ENCODE measurements around the gene CAPNS1. TPM values are rescaled to one million over a fixed set of nuclear protein-coding genes. Genes with fewer than 3 reads are reported as not detected.
A peak's percentile ranks its signal among the peaks of the same experiment; 100 is the strongest.

The CAPNS1 gene
- total RNA-seq, 4 donors from 2014 or later: 153 to 179 (median 166) TPM

DNA sequence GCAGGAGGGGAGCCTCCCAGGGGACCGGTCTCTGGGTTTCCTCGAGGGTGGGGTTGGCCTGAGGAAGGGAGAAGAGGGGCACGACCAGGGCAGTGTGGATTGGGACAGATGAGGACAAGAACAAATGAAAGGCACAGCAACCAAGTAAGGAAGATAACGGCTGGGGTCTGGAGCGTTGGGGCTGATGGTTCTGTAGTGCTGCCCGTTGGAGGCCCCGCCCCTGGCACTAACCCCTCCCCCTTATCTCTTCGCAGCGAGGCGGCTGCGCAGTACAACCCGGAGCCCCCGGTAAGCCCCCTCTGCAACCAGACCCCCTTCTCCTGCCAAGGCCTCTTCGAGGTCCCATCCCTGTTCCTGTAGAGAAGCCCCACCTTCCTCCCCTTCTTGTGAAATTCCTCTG lies 2.2 kb downstream of the CAPNS1 start:
- H3K4me1 ChIP-seq: peaks cover 3 to 18% of the 10 kb centered on the region in 2 donors
- 94% methylated on average over 14 of the region's 14 CpGs for WGBS, 2 donors
- TF ChIP-seq POLR2A (IDR thresholded peaks at IDR 0.05): no peak
- TF ChIP-seq, protein P1, sequence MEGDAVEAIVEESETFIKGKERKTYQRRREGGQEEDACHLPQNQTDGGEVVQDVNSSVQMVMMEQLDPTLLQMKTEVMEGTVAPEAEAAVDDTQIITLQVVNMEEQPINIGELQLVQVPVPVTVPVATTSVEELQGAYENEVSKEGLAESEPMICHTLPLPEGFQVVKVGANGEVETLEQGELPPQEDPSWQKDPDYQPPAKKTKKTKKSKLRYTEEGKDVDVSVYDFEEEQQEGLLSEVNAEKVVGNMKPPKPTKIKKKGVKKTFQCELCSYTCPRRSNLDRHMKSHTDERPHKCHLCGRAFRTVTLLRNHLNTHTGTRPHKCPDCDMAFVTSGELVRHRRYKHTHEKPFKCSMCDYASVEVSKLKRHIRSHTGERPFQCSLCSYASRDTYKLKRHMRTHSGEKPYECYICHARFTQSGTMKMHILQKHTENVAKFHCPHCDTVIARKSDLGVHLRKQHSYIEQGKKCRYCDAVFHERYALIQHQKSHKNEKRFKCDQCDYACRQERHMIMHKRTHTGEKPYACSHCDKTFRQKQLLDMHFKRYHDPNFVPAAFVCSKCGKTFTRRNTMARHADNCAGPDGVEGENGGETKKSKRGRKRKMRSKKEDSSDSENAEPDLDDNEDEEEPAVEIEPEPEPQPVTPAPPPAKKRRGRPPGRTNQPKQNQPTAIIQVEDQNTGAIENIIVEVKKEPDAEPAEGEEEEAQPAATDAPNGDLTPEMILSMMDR (IDR thresholded peaks at IDR 0.05): no peak
- intact Hi-C loops (cut with DNase I): no loop called here
- peaks cover 37 to 42% of the 10 kb centered on the region in 2 donors for H3K36me3 ChIP-seq
- DNase-seq: no peak
- H3K27me3 ChIP-seq: no peaks in the 10 kb centered on the region
- no peak overlapping the region for H3K4me3 ChIP-seq (replicated peaks in 1 of 3)
- H3K9me3 ChIP-seq: no peaks in the 10 kb centered on the region
- H3K27ac ChIP-seq: no peak overlapping the region

DNA sequence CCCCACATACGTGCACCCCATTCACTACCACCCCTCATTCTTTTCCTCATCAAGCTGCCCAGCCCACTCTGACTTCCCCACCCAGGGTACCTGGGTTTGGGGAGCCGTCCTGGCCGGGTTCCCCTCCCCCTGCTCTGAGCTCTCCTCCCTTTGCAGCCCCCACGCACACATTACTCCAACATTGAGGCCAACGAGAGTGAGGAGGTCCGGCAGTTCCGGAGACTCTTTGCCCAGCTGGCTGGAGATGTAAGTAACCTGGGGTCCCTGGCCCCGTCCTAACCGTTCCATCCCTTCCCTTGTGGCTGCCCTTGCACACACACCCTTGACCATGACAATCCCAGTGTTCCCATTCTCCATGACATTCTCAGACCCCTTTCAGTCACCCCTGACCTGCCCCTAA lies 2.6 kb downstream of the CAPNS1 start:
- H3K27ac ChIP-seq: no peak overlapping the region
- peaks cover 41 to 45% of the 10 kb centered on the region in 2 donors for H3K36me3 ChIP-seq
- DNase-seq: no peak
- 94% methylated on average over 9 of the region's 9 CpGs for WGBS, 2 donors
- intact Hi-C loops (cut with DNase I): no loop called here
- H3K4me3 ChIP-seq (replicated peaks in 1 of 3): no peak overlapping the region
- peaks cover 0 to 14% of the 10 kb centered on the region in 2 donors for H3K4me1 ChIP-seq
- no peaks in the 10 kb centered on the region for H3K27me3 ChIP-seq
- H3K9me3 ChIP-seq: no peaks in the 10 kb centered on the region
- TF ChIP-seq, protein P1 (IDR thresholded peaks at IDR 0.05): no peak
- TF ChIP-seq POLR2A (IDR thresholded peaks at IDR 0.05): no peak

DNA sequence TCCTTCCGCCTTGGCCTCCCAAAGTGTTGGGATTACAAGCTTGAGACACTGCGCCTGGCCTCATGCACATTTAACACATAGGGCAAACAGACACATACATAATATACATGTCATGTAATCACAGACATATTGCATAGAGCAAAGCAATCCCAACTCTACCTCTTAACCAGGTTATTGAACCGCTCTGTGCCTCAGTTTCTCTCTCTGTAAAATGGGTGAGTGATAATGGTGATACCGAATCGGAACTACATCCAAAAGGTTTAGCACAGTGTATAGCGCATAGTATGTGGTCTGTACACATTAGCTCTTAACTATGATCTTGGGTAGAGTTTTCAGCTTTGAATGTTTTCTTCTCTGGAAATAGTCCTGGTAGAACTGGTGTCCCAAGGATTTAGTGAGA lies 4.8 kb downstream of the CAPNS1 start:
- H3K4me3 ChIP-seq (replicated peaks in 1 of 3): no peak overlapping the region
- WGBS, 2 donors: 98 to 99% methylated on average over 6 of the region's 6 CpGs
- peaks cover 0 to 13% of the 10 kb centered on the region in 2 donors for H3K4me1 ChIP-seq
- H3K27me3 ChIP-seq: no peaks in the 10 kb centered on the region
- TF ChIP-seq, protein P1 (IDR thresholded peaks at IDR 0.05): no peak
- TF ChIP-seq POLR2A (IDR thresholded peaks at IDR 0.05): no peak
- no peaks in the 10 kb centered on the region for H3K9me3 ChIP-seq
- peaks cover 52 to 60% of the 10 kb centered on the region in 2 donors for H3K36me3 ChIP-seq
- intact Hi-C loops (cut with DNase I): no loop called here
- H3K27ac ChIP-seq: no peak overlapping the region
- DNase-seq: no peak

DNA sequence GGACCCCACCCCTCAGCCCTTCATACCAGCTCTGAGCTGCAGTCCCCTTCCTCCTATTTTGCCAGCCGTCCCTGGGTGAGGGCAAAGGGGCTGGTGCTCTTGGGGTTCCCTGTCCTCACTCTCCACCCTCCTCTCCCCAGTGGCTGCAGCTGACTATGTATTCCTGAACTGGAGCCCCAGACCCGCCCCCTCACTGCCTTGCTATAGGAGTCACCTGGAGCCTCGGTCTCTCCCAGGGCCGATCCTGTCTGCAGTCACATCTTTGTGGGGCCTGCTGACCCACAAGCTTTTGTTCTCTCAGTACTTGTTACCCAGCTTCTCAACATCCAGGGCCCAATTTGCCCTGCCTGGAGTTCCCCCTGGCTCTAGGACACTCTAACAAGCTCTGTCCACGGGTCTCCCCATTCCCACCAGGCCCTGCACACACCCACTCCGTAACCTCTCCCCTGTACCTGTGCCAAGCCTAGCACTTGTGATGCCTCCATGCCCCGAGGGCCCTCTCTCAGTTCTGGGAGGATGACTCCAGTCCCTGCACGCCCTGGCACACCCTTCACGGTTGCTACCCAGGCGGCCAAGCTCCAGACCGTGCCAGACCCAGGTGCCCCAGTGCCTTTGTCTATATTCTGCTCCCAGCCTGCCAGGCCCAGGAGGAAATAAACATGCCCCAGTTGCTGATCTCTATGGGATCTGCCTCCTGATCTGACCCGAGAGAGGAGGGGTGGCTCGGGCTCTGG lies 10.0 kb downstream of the CAPNS1 start:
- peak; percentile 74 to 82 for DNase-seq
- Histone ChIP-seq H3K4me1 (peaks cover 0 to 15% of the 10 kb centered on the region in 2 donors), H3K27me3 (no peaks in the 10 kb centered on the region), H3K27ac (peak overlapping the region in 2 of 3 donors; percentile 30 to 93), H3K9me3 (no peaks in the 10 kb centered on the region), H3K4me3 (replicated peaks in 1 of 3) (no peak overlapping the region), H3K36me3 (peaks cover 27 to 55% of the 10 kb centered on the region in 2 donors)
- intact Hi-C loops (cut with DNase I): no loop called here
- no peak for TF ChIP-seq POLR2A (IDR thresholded peaks at IDR 0.05)
- TF ChIP-seq, protein P1 (IDR thresholded peaks at IDR 0.05): no peak
- 69 to 77% methylated on average over 12 to 13 of the region's 13 CpGs for WGBS, 2 donors

DNA sequence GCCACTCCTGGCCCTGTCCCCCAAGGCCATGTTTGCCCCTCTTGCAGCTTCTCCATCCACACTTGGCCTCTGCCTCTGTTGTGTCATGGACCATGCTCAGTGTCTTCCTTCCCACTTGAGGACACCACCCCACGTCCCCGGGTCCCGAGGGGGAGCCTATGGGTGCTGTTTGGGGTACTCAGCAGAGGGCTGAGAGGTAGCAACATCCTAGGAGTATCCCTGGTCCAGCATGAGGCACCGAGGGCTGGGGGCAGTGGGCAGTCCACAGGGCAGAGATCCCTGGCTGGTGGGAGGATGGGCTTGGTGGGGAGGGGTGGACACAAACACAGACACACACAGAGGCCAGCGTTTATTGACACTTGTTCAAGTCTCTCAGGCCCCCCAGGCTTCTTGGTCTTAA lies 10.7 kb downstream of the CAPNS1 start:
- intact Hi-C loops (cut with DNase I): no loop called here
- no peaks in the 10 kb centered on the region for H3K27me3 ChIP-seq
- peaks cover 0 to 15% of the 10 kb centered on the region in 2 donors for H3K4me1 ChIP-seq
- H3K36me3 ChIP-seq: peaks cover 25 to 49% of the 10 kb centered on the region in 2 donors
- DNase-seq: no peak
- 71 to 76% methylated on average over 5 of the region's 5 CpGs for WGBS, 2 donors
- no peak overlapping the region for H3K4me3 ChIP-seq (replicated peaks in 1 of 3)
- peak overlapping the region in 2 of 3 donors; percentile 93 to 94 for H3K27ac ChIP-seq
- H3K9me3 ChIP-seq: no peaks in the 10 kb centered on the region
- TF ChIP-seq, protein P1 (IDR thresholded peaks at IDR 0.05): no peak
- no peak for TF ChIP-seq POLR2A (IDR thresholded peaks at IDR 0.05)

Measured in thyroid gland (tissue), 4 donors.